A549 treated with ZK216348 at 1 μM for 4 hours (cell line): ENCODE data around the gene IFNA10. TPM values are rescaled to one million over a fixed set of nuclear protein-coding genes. Genes with fewer than 3 reads are reported as not detected.

Source experiments
- total RNA-seq: library from RNA; stranded (reverse); fragments of 200-300 nt; extraction: Qiagen RNA extraction; gene quantifications from 5 replicates; pipeline ENCODE4 v1.2.3, GENCODE V29; 2022; ENCODE audit warnings: low read depth

Gene IFNA10
- total RNA-seq, result not detected in 5 replicates

DNA sequence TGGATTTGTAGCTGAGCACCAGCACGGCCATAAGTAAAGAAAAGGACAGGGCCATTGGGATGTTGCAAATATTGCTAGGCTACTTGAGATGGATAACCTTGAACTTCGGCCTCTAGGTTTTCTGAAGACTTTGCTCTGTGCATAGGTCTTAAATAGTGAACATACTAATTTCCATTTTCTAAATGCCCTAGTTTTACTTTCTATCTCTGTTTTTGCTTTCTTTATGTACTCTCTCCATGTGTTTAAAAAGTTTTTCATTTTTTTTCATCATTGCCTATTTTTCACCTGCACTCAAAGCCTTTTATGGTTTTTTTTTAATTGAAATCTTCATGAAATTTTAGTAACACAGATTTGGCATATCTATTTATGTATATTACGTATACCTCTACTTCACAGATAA, at the start of gene IFNA10:
IFNA10 (minus strand) TSS at position 101 of the 400 bp plus-strand sequence; CDS start at position 55, 46 bp downstream.

DNA sequence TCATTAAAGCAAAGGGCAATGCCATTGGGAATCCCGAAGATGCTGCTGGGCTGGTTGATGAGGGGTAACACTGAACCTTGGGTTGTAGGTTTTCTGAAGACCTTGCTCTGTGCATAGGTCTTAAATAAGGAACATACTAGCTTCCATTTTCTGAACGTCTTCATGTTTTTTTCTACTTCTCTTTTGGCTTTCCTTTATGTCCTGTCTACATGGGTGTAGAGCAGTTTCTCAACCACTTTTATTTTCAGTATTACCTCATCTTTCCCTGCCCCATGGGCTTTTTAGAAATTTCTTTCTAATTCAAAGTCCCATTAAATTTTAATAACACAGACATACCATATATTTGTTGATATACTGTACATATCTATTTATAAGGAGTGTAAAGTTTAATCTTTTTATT, 33.0 kb upstream of the IFNA10 start, which contains the start of gene IFNA14:
IFNA14 (minus strand) TSS at position 95 of the 400 bp plus-strand sequence; CDS start at position 25, 70 bp downstream.

GRCh38 chr9:21228122-21228521, 21.2 kb upstream of the IFNA10 start, which contains the start of gene IFNA17:
TSS of gene IFNA17 (minus strand) at chr9:21228222. CDS start at chr9:21228173, 49 bp downstream.

DNA sequence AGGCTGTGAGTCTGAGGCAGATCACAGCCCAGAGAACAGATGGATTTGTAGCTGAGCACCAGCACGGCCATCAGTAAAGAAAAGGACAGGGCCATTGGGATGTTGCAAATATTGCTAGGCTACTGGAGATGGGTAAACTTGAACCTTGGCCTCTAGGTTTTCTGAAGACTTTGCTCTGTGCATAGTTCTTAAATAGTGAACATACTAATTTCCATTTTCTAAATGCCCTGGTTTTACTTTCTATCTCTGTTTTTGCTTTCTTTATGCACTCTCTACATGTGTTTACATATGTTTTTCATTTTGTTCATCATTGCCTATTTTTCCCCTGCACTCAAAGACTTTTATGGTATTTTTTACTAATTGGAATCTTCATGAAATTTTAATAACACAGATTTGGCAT, 10.3 kb upstream of the IFNA10 start, which contains the start of gene IFNA16:
IFNA16 (minus strand) TSS at position 101 of the 400 bp plus-strand sequence; CDS start at position 95, 6 bp downstream.

GRCh38 chr9:21202105-21202504, 4.8 kb downstream of the IFNA10 start, which contains the start of gene IFNA7:
TSS of gene IFNA7 (minus strand) at chr9:21202205. CDS start at chr9:21202165, 40 bp downstream.

DNA sequence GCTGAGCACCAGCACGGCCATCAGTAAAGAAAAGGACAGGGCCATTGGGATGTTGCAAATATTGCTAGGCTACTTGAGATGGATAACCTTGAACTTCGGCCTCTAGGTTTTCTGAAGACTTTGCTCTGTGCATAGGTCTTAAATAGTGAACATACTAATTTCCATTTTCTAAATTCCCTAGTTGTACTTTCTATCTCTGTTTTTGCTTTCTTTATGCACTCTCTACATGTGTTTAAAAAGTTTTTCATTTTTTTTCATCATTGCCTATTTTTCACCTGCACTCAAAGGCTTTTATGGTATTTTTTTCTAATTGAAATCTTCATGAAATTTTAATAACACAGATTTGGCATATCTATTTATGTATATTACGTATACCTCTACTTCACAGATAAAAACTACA, 19.5 kb downstream of the IFNA10 start, which contains the start of gene IFNA4:
IFNA4 (minus strand) TSS at position 101 of the 400 bp plus-strand sequence; CDS start at position 45, 56 bp downstream.

GRCh38 chr9:21166560-21166959, 40.4 kb downstream of the IFNA10 start, which contains the start of gene IFNA21:
TSS of gene IFNA21 (minus strand) at chr9:21166660. CDS start at chr9:21166612, 48 bp downstream.

Other genes starting within 250 kb of the IFNA10 start
- 0.69 to 1.1 TPM (median 1.0 TPM) in 5 replicates for gene HACD4, start 175.5 kb downstream of the IFNA10 start, total RNA-seq
- gene IFNB1, start 129.2 kb downstream of the IFNA10 start, total RNA-seq, result not detected in 5 replicates
- gene IFNW1, start 65.3 kb downstream of the IFNA10 start, total RNA-seq, result not detected in 5 replicates
- gene IFNA21, start 40.5 kb downstream of the IFNA10 start, total RNA-seq, result not detected in 5 replicates
- gene IFNA4, start 19.6 kb downstream of the IFNA10 start, total RNA-seq, result not detected in 5 replicates
- gene IFNA7, start 4.9 kb downstream of the IFNA10 start, total RNA-seq, result not detected in 5 replicates
- not detected in 5 replicates for gene IFNA16, start 10.2 kb upstream of the IFNA10 start, total RNA-seq
- not detected in 5 replicates for gene IFNA17, start 21.1 kb upstream of the IFNA10 start, total RNA-seq
- not detected in 5 replicates for gene IFNA14, start 32.9 kb upstream of the IFNA10 start, total RNA-seq
- gene IFNA5, start 98.2 kb upstream of the IFNA10 start, total RNA-seq, result not detected in 5 replicates
- gene KLHL9, start 128.3 kb upstream of the IFNA10 start, total RNA-seq, result 11.7 to 20.5 TPM (median 18.7 TPM) in 5 replicates
- gene IFNA6, start 143.7 kb upstream of the IFNA10 start, total RNA-seq, result not detected in 5 replicates
- gene IFNA13, start 160.9 kb upstream of the IFNA10 start, total RNA-seq, result not detected in 5 replicates
- not detected in 5 replicates for gene IFNA2, start 178.3 kb upstream of the IFNA10 start, total RNA-seq
- not detected in 5 replicates for gene IFNA8, start 202.0 kb upstream of the IFNA10 start, total RNA-seq
- gene IFNA1, start 233.3 kb upstream of the IFNA10 start, total RNA-seq, result not detected in 5 replicates